Endothelial cell of umbilical vein (primary cell): ENCODE data around the gene CCL4. TPM values are rescaled to one million over a fixed set of nuclear protein-coding genes. Genes with fewer than 3 reads are reported as not detected.
"Not testable (repeated sequence)": the region's sequence is repeated elsewhere in the genome, so short reads cannot be mapped to it uniquely, and the experiment has no call there.

Source experiments
- BruUV-seq: library from RNA; stranded (reverse); fragments of 400-500 nt; replicated peaks from 2 replicates; lab custom pipeline; 2021; lab: Mats Ljungman, UMichigan
- CTCF ChIA-PET: fragments of 300-600, 350-600 bp; sonication (Branson Sonifier 250); formaldehyde crosslinking; loops from one replicate; lab custom pipeline; 2021; ENCODE audit warnings: antibody characterized with exemption, inconsistent platforms; lab: Charles Lee
- POLR2A ChIA-PET: fragments of 300-600, 350-600 bp; sonication (Branson Sonifier 250); formaldehyde crosslinking; loops from one replicate; lab custom pipeline; 2021; ENCODE audit warnings: antibody characterized with exemption, inconsistent platforms; lab: Charles Lee
- DNase-seq: peaks from one replicate; pipeline ENCODE4 v3.0.0-alpha.2; 2011; ENCODE audit warnings: low read depth, low spot score
- FAIRE-seq: peaks from 2 replicates; lab custom pipeline; 2011; peaks lifted over from hg19 to GRCh38; lab: Jason Lieb, UNC
- H2AFZ ChIP-seq: 2 replicates; pipeline ENCODE4 v1.6.0; 2012; ENCODE audit warnings: low read depth, low read length, control low read depth, inconsistent platforms
- H3K27ac ChIP-seq: 2 replicates; pipeline ENCODE4 v1.5.1; 2011; ENCODE audit warnings: low read depth, mild to moderate bottlenecking, control low read depth, low read length, moderate library complexity; ENCODE audit not compliant: insufficient read depth
- H3K27me3 ChIP-seq, 2 experiments: 2 replicates each; pipeline versions ENCODE4 v1.6.0 to v1.6.1; 2011; ENCODE audit warnings: low read length in 2 of 2, mixed read lengths in 1 of 2; ENCODE audit not compliant: control insufficient read depth in 2 of 2, insufficient read depth in 2 of 2
- H3K36me3 ChIP-seq, 2 experiments: 2 replicates in 1 of 2; 3 replicates in 1 of 2; pipeline ENCODE4 v1.5.1; 2011; ENCODE audit warnings: low read length in 2 of 2, mild to moderate bottlenecking in 1 of 2, moderate library complexity in 1 of 2; ENCODE audit not compliant: control insufficient read depth in 2 of 2, insufficient read depth in 2 of 2; ENCODE audit errors: extremely low read depth in 1 of 2
- H3K4me1 ChIP-seq: 3 replicates; pipeline ENCODE4 v1.5.1; 2011; ENCODE audit warnings: mild to moderate bottlenecking, low read length; ENCODE audit not compliant: control insufficient read depth, insufficient read depth; ENCODE audit errors: extremely low read depth
- H3K4me2 ChIP-seq: 2 replicates; pipeline ENCODE4 v1.6.1; 2011; ENCODE audit warnings: low read length, control low read depth, mixed read lengths; ENCODE audit not compliant: insufficient read depth
- H3K4me3 ChIP-seq, 3 experiments: fragments of 200-600 bp in 1 of 3; sonication (generic), shearing (Covaris generic) in 1 of 3; replicated peaks in 1 of 3; 2 replicates each; pipeline ENCODE4 v1.5.1; 2011 to 2016; ENCODE audit warnings: control low read depth in 3 of 3, low read length in 3 of 3, mild to moderate bottlenecking in 2 of 3, inconsistent platforms in 1 of 3, low read depth in 1 of 3, moderate library complexity in 1 of 3; ENCODE audit not compliant: insufficient read depth in 1 of 3
- H3K79me2 ChIP-seq: 2 replicates; pipeline ENCODE4 v1.6.0; 2012; ENCODE audit warnings: low read length, inconsistent platforms; ENCODE audit not compliant: control insufficient read depth, insufficient read depth
- H3K9ac ChIP-seq: replicated peaks from 2 replicates; pipeline ENCODE3; 2011; ENCODE audit warnings: low read length, control low read depth; ENCODE audit not compliant: insufficient read depth; ENCODE audit errors: extremely low read depth
- H3K9me1 ChIP-seq: replicated peaks from 3 replicates; pipeline ENCODE4 v1.6.0; 2011; ENCODE audit warnings: mild to moderate bottlenecking, low read length; ENCODE audit not compliant: control insufficient read depth, insufficient read depth; ENCODE audit errors: extremely low read depth
- H3K9me3 ChIP-seq: replicated peaks from 2 replicates; pipeline ENCODE4 v1.5.1; 2012; ENCODE audit warnings: low read length, inconsistent platforms; ENCODE audit not compliant: control insufficient read depth, insufficient read depth
- H4K20me1 ChIP-seq: replicated peaks from 2 replicates; pipeline ENCODE3; 2011; ENCODE audit warnings: mild to moderate bottlenecking, low read length; ENCODE audit not compliant: control insufficient read depth, insufficient read depth; ENCODE audit errors: extremely low read depth
- CTCF ChIP-seq, 2 donors: IDR thresholded peaks; 1 replicate in 1 of 2; 2 replicates in 1 of 2; pipeline ENCODE4 v1.5.1; 2011; ENCODE audit warnings: low read length in 2 of 2, mild to moderate bottlenecking in 2 of 2, moderate library complexity in 2 of 2, control low read depth in 1 of 2, inconsistent platforms in 1 of 2, low read depth in 1 of 2; ENCODE audit not compliant: insufficient read depth in 1 of 2; ENCODE audit errors: extremely low read depth in 1 of 2
- EZH2 ChIP-seq: IDR thresholded peaks from 2 replicates; pipeline ENCODE4 v1.6.1; 2012; ENCODE audit warnings: borderline replicate concordance, low read depth, mild to moderate bottlenecking, moderate library complexity, low read length, inconsistent platforms; ENCODE audit not compliant: severe bottlenecking
- FOS ChIP-seq: IDR thresholded peaks from 2 replicates; pipeline ENCODE4 v1.6.1; 2011; ENCODE audit warnings: mild to moderate bottlenecking, low read length, moderate library complexity, borderline replicate concordance; ENCODE audit not compliant: insufficient read depth
- GATA2 ChIP-seq: IDR thresholded peaks from 2 replicates; pipeline ENCODE4 v1.7.0; 2011; ENCODE audit warnings: low read depth, mild to moderate bottlenecking, moderate library complexity, mixed read lengths, low read length; ENCODE audit not compliant: insufficient read length, insufficient read depth
- JUN ChIP-seq: IDR thresholded peaks from 2 replicates; pipeline ENCODE4 v1.6.1; 2011; ENCODE audit warnings: borderline replicate concordance, low read depth; ENCODE audit not compliant: insufficient read length, insufficient read depth
- MYC ChIP-seq: IDR thresholded peaks from one replicate; pipeline ENCODE4 v1.6.1; 2011; ENCODE audit warnings: mild to moderate bottlenecking, low read depth, low read length
- POLR2A ChIP-seq: IDR thresholded peaks from 2 replicates; pipeline ENCODE4 v1.6.1; 2012; ENCODE audit warnings: low read depth, mild to moderate bottlenecking, control low read depth, low read length
- POLR2AphosphoS5 ChIP-seq: IDR thresholded peaks from 2 replicates; pipeline ENCODE4 v1.6.1; 2012; ENCODE audit warnings: low read depth, mild to moderate bottlenecking, control low read depth, low read length, moderate library complexity; ENCODE audit not compliant: insufficient read depth
- dilution Hi-C: fragments of 300-500 bp; cut with MboI; formaldehyde crosslinking; loops from one replicate; pipeline ENCODE4 v1.15.0; 2019; ENCODE audit warnings: low sequenced_read_pairs; ENCODE audit not compliant: extremely low pct_ligation_motif_present
- intact Hi-C: fragments of 100-400 bp; cut with micrococcal nuclease; formaldehyde crosslinking; loops from one replicate; pipeline ENCODE4 v1.10.0; 2022
- polyA plus RNA-seq, 4 experiments: library from polyadenylated mRNA; depleted of rRNA in 3 of 4; stranded (reverse) in 3 of 4; unstranded in 1 of 4; fragments of >200 nt; gene quantifications; 2 replicates each; pipeline versions ENCODE4 v1.2.1 to v1.2.3, GENCODE V29; 2011 to 2012; ENCODE audit warnings: missing spikeins in 1 of 4
- total RNA-seq: library from RNA; stranded (reverse); gene quantifications from 2 replicates; pipeline ENCODE4 v1.2.3, GENCODE V29; 2021
- TF ChIP-seq, protein P1 (sequence below): IDR thresholded peaks from 2 replicates; pipeline ENCODE4 v1.6.1; 2011; ENCODE audit not compliant: insufficient read depth, insufficient read length

The CCL4 gene
- total and polyA plus RNA-seq, 2 donors (not counting 3 experiments of a cell fraction or from before 2014, with no cell fraction given): not detected

DNA sequence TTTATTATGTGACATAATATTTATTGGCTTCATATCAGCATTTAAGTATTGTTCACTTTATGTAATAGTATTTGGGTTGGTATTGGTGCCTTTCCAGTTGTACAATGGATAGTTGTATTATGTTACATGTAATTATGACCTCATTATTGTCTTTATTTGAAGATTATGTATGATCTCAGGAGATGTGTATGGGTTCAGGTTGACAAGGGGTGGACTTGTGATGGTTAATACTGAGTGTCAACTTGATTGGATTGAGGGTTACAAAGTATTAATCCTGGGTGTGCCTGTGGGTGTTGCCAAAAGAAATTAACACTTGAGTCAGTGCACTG is 12.0 kb downstream of the CCL4 start:
- BruUV-seq, dilution Hi-C loops, H3K79me2 ChIP-seq: not testable (repeated sequence)

GRCh38 chr17:36117505-36118382 is 14.1 kb downstream of the CCL4 start:
- H3K27me3 ChIP-seq: no peaks in the 10 kb centered on the region
- no peaks in the 10 kb centered on the region for H3K79me2 ChIP-seq
- dilution Hi-C loops (no loop called here), intact Hi-C loops (no loop called here)
- H3K36me3 ChIP-seq: no peaks in the 10 kb centered on the region
- no peaks in the 10 kb centered on the region for H3K4me1 ChIP-seq
- no peak for DNase-seq
- POLR2A ChIA-PET: no interaction called here
- H3K4me2 ChIP-seq: no peak overlapping the region
- H3K4me3 ChIP-seq: no peak overlapping the region
- no peak overlapping the region for H2AFZ ChIP-seq
- H3K9ac ChIP-seq: no peak overlapping the region
- no peaks in the 10 kb centered on the region for H4K20me1 ChIP-seq
- no peaks in the 10 kb centered on the region for H3K9me3 ChIP-seq
- FAIRE-seq: no peak
- no peak overlapping the region for H3K27ac ChIP-seq
- no TSS peak for BruUV-seq
- no peaks in the 10 kb centered on the region for H3K9me1 ChIP-seq
- TF ChIP-seq POLR2AphosphoS5: no peak
- TF ChIP-seq MYC: no peak
- TF ChIP-seq JUN: no peak
- no peak for TF ChIP-seq POLR2A
- TF ChIP-seq, protein P1, sequence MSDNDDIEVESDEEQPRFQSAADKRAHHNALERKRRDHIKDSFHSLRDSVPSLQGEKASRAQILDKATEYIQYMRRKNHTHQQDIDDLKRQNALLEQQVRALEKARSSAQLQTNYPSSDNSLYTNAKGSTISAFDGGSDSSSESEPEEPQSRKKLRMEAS: no peak
- TF ChIP-seq FOS: no peak
- TF ChIP-seq GATA2: no peak
- no peak for TF ChIP-seq EZH2
- no peak for TF ChIP-seq CTCF (IDR thresholded peaks at IDR 0.05; ENCODE audit: extremely low read depth in 1 of 2, insufficient read depth in 1 of 2, low read depth in 1 of 2, low read length in 2 of 2)
- CTCF ChIA-PET: interaction anchor here (1.6 kb wide), 2 partner anchors 32 to 148 kb away, joined by 3 read pairs; no protein-coding TSS in a partner anchor

More for the DNA sequence above, 12.0 kb downstream of the CCL4 start:
- H3K27me3 ChIP-seq, H3K4me2 ChIP-seq, FAIRE-seq, intact Hi-C loops, DNase-seq, H3K9me1 ChIP-seq, H3K4me1 ChIP-seq, H3K9ac ChIP-seq, H4K20me1 ChIP-seq, H3K4me3 ChIP-seq, CTCF ChIA-PET, H3K27ac ChIP-seq, H3K36me3 ChIP-seq, H3K9me3 ChIP-seq, POLR2A ChIA-PET, H2AFZ ChIP-seq: not testable (repeated sequence)
